Skeletal muscle satellite cell (primary cell): Measurements from ENCODE around the gene ARHGDIB.

Experiments used
- H3K27me3 ChIP-seq: 2 replicates; pipeline ENCODE4 v1.7.0; 2013; ENCODE audit warnings: low read length; ENCODE audit not compliant: control insufficient read depth, insufficient read depth
- H3K36me3 ChIP-seq: 2 replicates; pipeline ENCODE4 v1.7.0; 2013; ENCODE audit warnings: mild to moderate bottlenecking, control low read depth, low read length; ENCODE audit not compliant: insufficient read depth
- H3K4me1 ChIP-seq: 2 replicates; pipeline ENCODE4 v1.7.0; 2013; ENCODE audit warnings: low read length; ENCODE audit not compliant: control insufficient read depth, insufficient read depth
- H3K4me2 ChIP-seq: 2 replicates; pipeline ENCODE4 v1.7.0; 2013; ENCODE audit warnings: mild to moderate bottlenecking, low read length
- H3K4me3 ChIP-seq: 2 replicates; pipeline ENCODE4 v1.7.0; 2013; ENCODE audit warnings: low read length
- H3K9ac ChIP-seq: 2 replicates; pipeline ENCODE4 v1.7.0; 2013; ENCODE audit warnings: mild to moderate bottlenecking, low read depth, low read length, moderate library complexity
- H3K9me3 ChIP-seq: replicated peaks from 2 replicates; pipeline ENCODE4 v1.7.0; 2013; ENCODE audit warnings: mild to moderate bottlenecking, control low read depth, low read length

Gene ARHGDIB

GRCh38 chr12:14982991-14983390, 21.6 kb upstream of the ARHGDIB start:
- no peak overlapping the region for H3K4me2 ChIP-seq
- no peak overlapping the region for H3K4me3 ChIP-seq
- no peaks in the 10 kb centered on the region for H3K9me3 ChIP-seq
- no peaks in the 10 kb centered on the region for H3K27me3 ChIP-seq
- H3K9ac ChIP-seq, result no peak overlapping the region
- no peaks in the 10 kb centered on the region for H3K4me1 ChIP-seq
- no peaks in the 10 kb centered on the region for H3K36me3 ChIP-seq

GRCh38 chr12:14982562-14982961, 21.2 kb upstream of the ARHGDIB start:
- Histone ChIP-seq H3K4me2 (no peak overlapping the region), H3K9me3 (no peaks in the 10 kb centered on the region), H3K27me3 (no peaks in the 10 kb centered on the region), H3K9ac (no peak overlapping the region), H3K4me3 (no peak overlapping the region), H3K4me1 (no peaks in the 10 kb centered on the region), H3K36me3 (no peaks in the 10 kb centered on the region)

GRCh38 chr12:14981049-14981448, 19.6 kb upstream of the ARHGDIB start:
- Histone ChIP-seq H3K4me3 (no peak overlapping the region), H3K4me1 (no peaks in the 10 kb centered on the region), H3K9ac (no peak overlapping the region), H3K9me3 (no peaks in the 10 kb centered on the region), H3K36me3 (no peaks in the 10 kb centered on the region), H3K4me2 (no peak overlapping the region), H3K27me3 (no peaks in the 10 kb centered on the region)

GRCh38 chr12:14979468-14979867, 18.1 kb upstream of the ARHGDIB start:
- H3K36me3 ChIP-seq, result no peaks in the 10 kb centered on the region
- H3K27me3 ChIP-seq, result no peaks in the 10 kb centered on the region
- no peak overlapping the region for H3K4me3 ChIP-seq
- no peak overlapping the region for H3K9ac ChIP-seq
- no peak overlapping the region for H3K4me2 ChIP-seq
- H3K4me1 ChIP-seq, result no peaks in the 10 kb centered on the region
- H3K9me3 ChIP-seq, result no peaks in the 10 kb centered on the region

GRCh38 chr12:14976658-14977057, 15.3 kb upstream of the ARHGDIB start:
- Histone ChIP-seq H3K27me3 (no peaks in the 10 kb centered on the region), H3K4me1 (no peaks in the 10 kb centered on the region), H3K9me3 (no peaks in the 10 kb centered on the region), H3K9ac (no peak overlapping the region), H3K36me3 (no peaks in the 10 kb centered on the region), H3K4me3 (no peak overlapping the region), H3K4me2 (no peak overlapping the region)

GRCh38 chr12:14975457-14975856, 14.1 kb upstream of the ARHGDIB start:
- H3K9ac ChIP-seq, result no peak overlapping the region
- H3K36me3 ChIP-seq, result no peaks in the 10 kb centered on the region
- H3K4me2 ChIP-seq, result no peak overlapping the region
- peaks cover 3% of the 10 kb centered on the region for H3K4me1 ChIP-seq
- no peaks in the 10 kb centered on the region for H3K9me3 ChIP-seq
- no peaks in the 10 kb centered on the region for H3K27me3 ChIP-seq
- no peak overlapping the region for H3K4me3 ChIP-seq

GRCh38 chr12:14974633-14975032, 13.2 kb upstream of the ARHGDIB start:
- H3K4me3 ChIP-seq, result no peak overlapping the region

GRCh38 chr12:14972816-14973215, 11.4 kb upstream of the ARHGDIB start, which contains the start of gene PDE6H:
Gene PDE6H, plus strand, starts transcription at chr12:14973042. Its CDS starts 4,971 bp downstream, at chr12:14978013.
- H3K9ac ChIP-seq, result no peak within 1 kb of the TSS
- no peak within 1 kb of the TSS for H3K4me2 ChIP-seq
- no peaks in the 10 kb centered on the region for H3K27me3 ChIP-seq
- no peaks in the 10 kb centered on the region for H3K36me3 ChIP-seq
- H3K4me3 ChIP-seq, result no peak within 1 kb of the TSS
- peaks cover 5% of the 10 kb centered on the region for H3K4me1 ChIP-seq
- H3K9me3 ChIP-seq, result no peaks in the 10 kb centered on the region

More at GRCh38 chr12:14974633-14975032, 13.2 kb upstream of the ARHGDIB start:
- H3K36me3 ChIP-seq, result no peaks in the 10 kb centered on the region
- H3K4me1 ChIP-seq, result peaks cover 5% of the 10 kb centered on the region
- H3K9ac ChIP-seq, result no peak overlapping the region
- H3K9me3 ChIP-seq, result no peaks in the 10 kb centered on the region
- H3K27me3 ChIP-seq, result no peaks in the 10 kb centered on the region
- no peak overlapping the region for H3K4me2 ChIP-seq

GRCh38 chr12:14970473-14970872, 9.1 kb upstream of the ARHGDIB start:
- Histone ChIP-seq H3K9me3 (no peaks in the 10 kb centered on the region), H3K4me1 (peaks cover 5% of the 10 kb centered on the region), H3K9ac (no peak overlapping the region), H3K27me3 (no peaks in the 10 kb centered on the region), H3K4me2 (no peak overlapping the region), H3K36me3 (no peaks in the 10 kb centered on the region), H3K4me3 (no peak overlapping the region)

- no peak overlapping the region for H3K9ac ChIP-seq
- no peaks in the 10 kb centered on the region for H3K9me3 ChIP-seq
- peaks cover 5% of the 10 kb centered on the region for H3K4me1 ChIP-seq
- H3K4me2 ChIP-seq, result no peak overlapping the region
- no peak overlapping the region for H3K4me3 ChIP-seq
- no peaks in the 10 kb centered on the region for H3K27me3 ChIP-seq
- H3K36me3 ChIP-seq, result no peaks in the 10 kb centered on the region
These were observed 7.1 kb upstream of the ARHGDIB start for GRCh38 chr12:14968478-14968877.

GRCh38 chr12:14965221-14965620, 3.8 kb upstream of the ARHGDIB start:
- no peaks in the 10 kb centered on the region for H3K36me3 ChIP-seq
- no peak overlapping the region for H3K4me3 ChIP-seq
- H3K4me1 ChIP-seq, result peaks cover 13% of the 10 kb centered on the region
- H3K9ac ChIP-seq, result no peak overlapping the region
- H3K9me3 ChIP-seq, result no peaks in the 10 kb centered on the region
- no peak overlapping the region for H3K4me2 ChIP-seq
- H3K27me3 ChIP-seq, result no peaks in the 10 kb centered on the region

- no peaks in the 10 kb centered on the region for H3K9me3 ChIP-seq
- no peaks in the 10 kb centered on the region for H3K27me3 ChIP-seq
- no peaks in the 10 kb centered on the region for H3K36me3 ChIP-seq
- no peak overlapping the region for H3K4me3 ChIP-seq
- H3K9ac ChIP-seq, result no peak overlapping the region
- H3K4me2 ChIP-seq, result no peak overlapping the region
- H3K4me1 ChIP-seq, result peaks cover 13% of the 10 kb centered on the region
These were observed 3.0 kb upstream of the ARHGDIB start for GRCh38 chr12:14964406-14964805.
